Heart right ventricle (tissue), 16 donors: ENCODE data around the gene PDE1A. TPM values are rescaled to one million over a fixed set of nuclear protein-coding genes. Genes with fewer than 3 reads are reported as not detected.

Source experiments
- ATAC-seq, 8 donors: fragments of 200-7000 bp; cut with Tn5 transposase; one replicate each; pipeline ENCODE4 v1.9.1; 2020; ENCODE audit warnings: mild to moderate bottlenecking in 8 of 8, moderate library complexity in 8 of 8, moderate number of reproducible peaks in 1 of 8
- DNase-seq, 2 donors: peaks; one replicate each; pipeline ENCODE4 v3.0.0-alpha.2; 2020
- H3K27ac ChIP-seq, 10 donors: fragments of 200-600 bp; sonication (generic) in 2 of 10; one replicate each; pipeline versions ENCODE4 v1.5.0 to v1.8.0; 2020 to 2022; ENCODE audit warnings: mild to moderate bottlenecking in 3 of 10
- H3K27me3 ChIP-seq, 7 donors: fragments of 200-600 bp; one replicate each; pipeline ENCODE4 v1.8.0; 2021 to 2022; ENCODE audit warnings: mild to moderate bottlenecking in 2 of 7
- H3K36me3 ChIP-seq, 9 donors: fragments of 200-600 bp; sonication (generic) in 1 of 9; one replicate each; pipeline versions ENCODE4 v1.5.0 to v1.8.0; 2020 to 2022; ENCODE audit warnings: mild to moderate bottlenecking in 2 of 9
- H3K4me1 ChIP-seq, 9 donors: fragments of 200-600 bp; sonication (generic) in 1 of 9; one replicate each; pipeline versions ENCODE4 v1.5.0 to v1.8.0; 2020 to 2022; ENCODE audit warnings: mild to moderate bottlenecking in 4 of 9
- H3K4me3 ChIP-seq, 10 donors: fragments of 200-600 bp; sonication (generic) in 2 of 10; one replicate each; pipeline versions ENCODE4 v1.5.0 to v1.8.0; 2020 to 2022; ENCODE audit warnings: mild to moderate bottlenecking in 7 of 10, moderate library complexity in 2 of 10
- H3K9me3 ChIP-seq, 11 donors: fragments of 200-600 bp in 10 of 11; sonication (generic) in 2 of 11; one replicate each; pipeline versions ENCODE4 v1.5.0 to v1.8.0; 2013 to 2022; ENCODE audit warnings: mild to moderate bottlenecking in 2 of 11, control low read depth in 1 of 11, moderate library complexity in 1 of 11
- WGBS, 2 donors: extraction: QIAGEN DNeasy Blood & Tissue Kit; methylation state at CpG; one replicate each; pipeline ENCODE4 v1.1.7; 2013; ENCODE audit warnings: inconsistent platforms in 1 of 2; 5-methylcytosine and 5-hydroxymethylcytosine counted together
- intact Hi-C, 10 donors: fragments of 100-400 bp; cut with DNase I; formaldehyde crosslinking; loops; one replicate each; pipeline versions ENCODE4 v1.11.1 to v1.14.2; 2022
- polyA plus RNA-seq, 2 donors: library from polyadenylated mRNA; stranded (reverse); fragments of 200-250 nt; gene quantifications; one replicate each; pipeline ENCODE4 v1.2.3, GENCODE V29; 2013
- total RNA-seq, 10 donors: library from RNA; stranded (reverse); fragmentation: NEBNext Ultra II Directional in 3 of 10; extraction: Animal tissue kit (Norgen Biotek cat#: 25700) in 3 of 10; gene quantifications; one replicate each; pipeline versions ENCODE4 v1.2.1 to v1.2.4, GENCODE V29; 2021 to 2023
- TF ChIP-seq, protein P1 (sequence below), 9 donors: fragments of 200-600 bp; sonication (generic) in 2 of 9; IDR thresholded peaks; one replicate each; pipeline versions ENCODE4 v1.5.0 to v1.8.0; 2021 to 2022; ENCODE audit warnings: antibody characterized with exemption in 9 of 9, mild to moderate bottlenecking in 5 of 9, moderate library complexity in 1 of 9
- donor health status: Arrhythmogenic right ventricular cardiomyopathy.
- donor health status: ischemic (EF 13 %, LVEDD 7.1; RV severe dilation, severe dysfunction).
- donor health status: healthy with polysubstance abuse.
- donor health status: DM: no; HTN: yes; CAD: no.
- donor health status: DM: no; HTN: no; CAD: no.
- donor health status: ischemic (EF 25% LVEDD 6.9; RV normal size, moderate dysfunction).
- donor health status: ischemic (EF 25% LVEDD 5.7; RV mildly dilated, moderate dysfunction).
- donor health status: healthy.
- donor health status: DM: yes; HTN: yes; CAD: no.
- donor health status: Ischemic cardiomyopathy.
- donor health status: ischemic (EF 35%, LVEDD 5.7; RV mildly dilated, moderate dysfunction).
- donor health status: nonischemic (EF 11% LVEDD 7.7; RV severe dilation, severe dysfunction).
- donor health status: DM: yes; HTN: yes; CAD: no.
- donor health status: PGD.
- donor health status: ischemic (EF 29% LVEDD 5.4; RV normal size, mild dysfunction).
- donor health status: nonischemic (EF 23%, LVEDD 6.1; RV moderate dilation, normal function).

PDE1A gene
- total and polyA plus RNA-seq, 12 donors: 3.6 to 66.7 (median 14.8) TPM

GRCh38 chr2:182224669-182225068, 202.2 kb downstream of the PDE1A start:
- ATAC-seq (peak in 4 of 8 donors; percentile 34 to 76 (median 56)), DNase-seq (no peak)
- H3K27ac ChIP-seq: no peak overlapping the region
- intact Hi-C loops: loop anchor here in 1 of 10 donors (10.0 kb wide), 1 partner anchor 200 kb away; the partner anchor contains the start of gene PDE1A
- H3K4me1 ChIP-seq: peaks cover 0 to 23% (median 3%) of the 10 kb centered on the region in 9 donors
- 57 to 73% methylated on average over 3 of the region's 3 CpGs for WGBS, 2 donors
- H3K36me3 ChIP-seq: peaks cover 0 to 32% (median 0%) of the 10 kb centered on the region in 9 donors
- no peaks in the 10 kb centered on the region for H3K27me3 ChIP-seq
- H3K9me3 ChIP-seq: peaks cover 0 to 5% (median 0%) of the 10 kb centered on the region in 11 donors
- TF ChIP-seq, protein P1, sequence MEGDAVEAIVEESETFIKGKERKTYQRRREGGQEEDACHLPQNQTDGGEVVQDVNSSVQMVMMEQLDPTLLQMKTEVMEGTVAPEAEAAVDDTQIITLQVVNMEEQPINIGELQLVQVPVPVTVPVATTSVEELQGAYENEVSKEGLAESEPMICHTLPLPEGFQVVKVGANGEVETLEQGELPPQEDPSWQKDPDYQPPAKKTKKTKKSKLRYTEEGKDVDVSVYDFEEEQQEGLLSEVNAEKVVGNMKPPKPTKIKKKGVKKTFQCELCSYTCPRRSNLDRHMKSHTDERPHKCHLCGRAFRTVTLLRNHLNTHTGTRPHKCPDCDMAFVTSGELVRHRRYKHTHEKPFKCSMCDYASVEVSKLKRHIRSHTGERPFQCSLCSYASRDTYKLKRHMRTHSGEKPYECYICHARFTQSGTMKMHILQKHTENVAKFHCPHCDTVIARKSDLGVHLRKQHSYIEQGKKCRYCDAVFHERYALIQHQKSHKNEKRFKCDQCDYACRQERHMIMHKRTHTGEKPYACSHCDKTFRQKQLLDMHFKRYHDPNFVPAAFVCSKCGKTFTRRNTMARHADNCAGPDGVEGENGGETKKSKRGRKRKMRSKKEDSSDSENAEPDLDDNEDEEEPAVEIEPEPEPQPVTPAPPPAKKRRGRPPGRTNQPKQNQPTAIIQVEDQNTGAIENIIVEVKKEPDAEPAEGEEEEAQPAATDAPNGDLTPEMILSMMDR (IDR thresholded peaks at IDR 0.05): no peak
- no peak overlapping the region for H3K4me3 ChIP-seq

- Histone ChIP-seq H3K27ac (no peak overlapping the region), H3K4me3 (no peak overlapping the region), H3K9me3 (peaks cover 0 to 5% (median 0%) of the 10 kb centered on the region in 11 donors), H3K27me3 (no peaks in the 10 kb centered on the region), H3K4me1 (peaks cover 0 to 7% (median 0%) of the 10 kb centered on the region in 9 donors), H3K36me3 (peaks cover 0 to 21% (median 0%) of the 10 kb centered on the region in 9 donors)
- intact Hi-C loops: loop anchor here in 1 of 10 donors (10.0 kb wide), 1 partner anchor 204 kb away; the partner anchor contains the start of gene PDE1A
- WGBS, 2 donors: 44 to 55% methylated on average over 3 of the region's 3 CpGs
- DNase-seq (no peak), ATAC-seq (no peak)
- TF ChIP-seq, protein P1 (IDR thresholded peaks at IDR 0.05): no peak
Measured at GRCh38 chr2:182220998-182221397, 205.8 kb downstream of the PDE1A start.

GRCh38 chr2:182220335-182220734, 206.5 kb downstream of the PDE1A start:
- H3K27me3 ChIP-seq: no peaks in the 10 kb centered on the region
- intact Hi-C loops: loop anchor here in 1 of 10 donors (10.0 kb wide), 1 partner anchor 204 kb away; the partner anchor contains the start of gene PDE1A
- no peak for ATAC-seq

DNA sequence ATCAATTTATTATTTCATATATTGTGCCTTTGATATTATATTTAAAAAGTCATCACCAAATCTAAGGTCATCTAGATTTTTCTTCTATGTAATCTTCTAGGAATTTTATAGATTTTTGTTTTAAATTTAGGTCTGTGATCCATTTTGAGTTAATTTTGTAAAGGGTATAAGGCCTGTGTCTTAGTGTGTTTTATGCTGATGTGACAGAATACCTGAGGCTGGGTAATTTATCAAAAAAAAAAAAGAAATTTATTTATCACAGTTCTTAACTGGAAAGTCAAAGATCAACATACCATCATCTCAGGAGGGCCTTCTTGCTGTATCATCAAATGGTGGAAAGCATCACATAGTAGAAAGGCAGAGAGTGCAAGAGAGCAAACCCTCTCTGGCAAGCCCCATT, 216.2 kb downstream of the PDE1A start:
- Histone ChIP-seq H3K4me1 (no peaks in the 10 kb centered on the region), H3K36me3 (peaks cover 0 to 14% (median 0%) of the 10 kb centered on the region in 9 donors), H3K27ac (no peak overlapping the region), H3K27me3 (no peaks in the 10 kb centered on the region), H3K9me3 (peaks cover 0 to 5% (median 0%) of the 10 kb centered on the region in 11 donors), H3K4me3 (no peak overlapping the region)
- DNase-seq (no peak), ATAC-seq (no peak)
- TF ChIP-seq, protein P1 (IDR thresholded peaks at IDR 0.05): no peak
- intact Hi-C loops: no loop called here

More at GRCh38 chr2:182220335-182220734, 206.5 kb downstream of the PDE1A start:
- no peak overlapping the region for H3K27ac ChIP-seq
- TF ChIP-seq, protein P1 (IDR thresholded peaks at IDR 0.05): no peak
- no peak for DNase-seq
- H3K9me3 ChIP-seq: peaks cover 0 to 5% (median 0%) of the 10 kb centered on the region in 11 donors
- H3K36me3 ChIP-seq: peaks cover 0 to 21% (median 0%) of the 10 kb centered on the region in 9 donors
- no peak overlapping the region for H3K4me3 ChIP-seq
- peaks cover 0 to 7% (median 0%) of the 10 kb centered on the region in 9 donors for H3K4me1 ChIP-seq
- WGBS, 2 donors: 85 to 86% methylated on average over 1 of the region's 1 CpG
